Astrocyte of the cerebellum (primary cell): ENCODE results near the gene ZNF697.
A peak's percentile ranks its signal among the peaks of the same experiment; 100 is the strongest.
"Not testable (repeated sequence)": the region's sequence is repeated elsewhere in the genome, so short reads cannot be mapped to it uniquely, and the experiment has no call there.

Source experiments
- DNase-seq: peaks from one replicate; pipeline ENCODE4 v3.0.0-alpha.2; 2011; ENCODE audit warnings: low read depth
- H3K4me3 ChIP-seq: 2 replicates; pipeline ENCODE4 v1.5.1; 2011; ENCODE audit warnings: mild to moderate bottlenecking, low read depth, low read length, moderate library complexity
- in situ Hi-C: cut with HindIII; loops from 2 replicates; pipeline ENCODE4 v1.10.0; 2017; ENCODE audit warnings: low sequenced_read_pairs
- TF ChIP-seq, protein P1 (sequence below): IDR thresholded peaks from 2 replicates; pipeline ENCODE4 v1.5.1; 2012; ENCODE audit warnings: low read length, low read depth, moderate library complexity, mild to moderate bottlenecking; ENCODE audit errors: missing control alignments

ZNF697 gene

GRCh38 chr1:119617751-119618691, 30.0 kb downstream of the ZNF697 start:
- no peak for DNase-seq
- in situ Hi-C loops, result no loop called here
- TF ChIP-seq, protein P1, sequence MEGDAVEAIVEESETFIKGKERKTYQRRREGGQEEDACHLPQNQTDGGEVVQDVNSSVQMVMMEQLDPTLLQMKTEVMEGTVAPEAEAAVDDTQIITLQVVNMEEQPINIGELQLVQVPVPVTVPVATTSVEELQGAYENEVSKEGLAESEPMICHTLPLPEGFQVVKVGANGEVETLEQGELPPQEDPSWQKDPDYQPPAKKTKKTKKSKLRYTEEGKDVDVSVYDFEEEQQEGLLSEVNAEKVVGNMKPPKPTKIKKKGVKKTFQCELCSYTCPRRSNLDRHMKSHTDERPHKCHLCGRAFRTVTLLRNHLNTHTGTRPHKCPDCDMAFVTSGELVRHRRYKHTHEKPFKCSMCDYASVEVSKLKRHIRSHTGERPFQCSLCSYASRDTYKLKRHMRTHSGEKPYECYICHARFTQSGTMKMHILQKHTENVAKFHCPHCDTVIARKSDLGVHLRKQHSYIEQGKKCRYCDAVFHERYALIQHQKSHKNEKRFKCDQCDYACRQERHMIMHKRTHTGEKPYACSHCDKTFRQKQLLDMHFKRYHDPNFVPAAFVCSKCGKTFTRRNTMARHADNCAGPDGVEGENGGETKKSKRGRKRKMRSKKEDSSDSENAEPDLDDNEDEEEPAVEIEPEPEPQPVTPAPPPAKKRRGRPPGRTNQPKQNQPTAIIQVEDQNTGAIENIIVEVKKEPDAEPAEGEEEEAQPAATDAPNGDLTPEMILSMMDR, result no peak
- H3K4me3 ChIP-seq, result no peak overlapping the region

GRCh38 chr1:119616748-119617147, 31.3 kb downstream of the ZNF697 start:
- DNase-seq, H3K4me3 ChIP-seq, in situ Hi-C loops: not testable (repeated sequence)

DNA sequence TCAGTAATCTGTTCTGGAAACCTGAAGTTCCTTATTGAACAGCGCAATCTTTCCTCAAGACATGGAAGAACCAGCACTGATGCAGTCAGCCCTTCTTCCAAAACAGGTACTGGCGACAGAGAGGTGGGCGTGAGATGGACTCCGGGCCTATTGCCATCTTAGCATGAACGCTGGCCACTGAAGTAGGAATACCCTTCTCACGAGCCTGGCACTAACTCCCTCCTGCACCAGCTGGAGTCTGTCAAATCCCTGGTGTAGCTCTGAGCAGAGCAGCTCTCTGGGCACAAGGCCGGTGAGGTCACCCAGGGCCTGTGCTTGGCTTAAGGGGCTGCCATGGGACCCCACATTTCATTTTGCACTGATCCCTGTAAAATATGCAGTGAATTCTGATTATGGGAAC, 33.0 kb downstream of the ZNF697 start:
- DNase-seq, H3K4me3 ChIP-seq, in situ Hi-C loops: not testable (repeated sequence)

GRCh38 chr1:119613769-119614720, 34.0 kb downstream of the ZNF697 start:
- TF ChIP-seq, protein P1, result peak; percentile 85
- in situ Hi-C loops, result no loop called here
- peak; percentile 86 for DNase-seq

GRCh38 chr1:119611701-119612113, 36.4 kb downstream of the ZNF697 start:
- no peak for DNase-seq
- in situ Hi-C loops, result no loop called here
- TF ChIP-seq, protein P1, result peak; percentile 97
- H3K4me3 ChIP-seq, result no peak overlapping the region

More at GRCh38 chr1:119613769-119614720, 34.0 kb downstream of the ZNF697 start:
- no peak overlapping the region for H3K4me3 ChIP-seq

- H3K4me3 ChIP-seq, in situ Hi-C loops, DNase-seq: not testable (repeated sequence)
Measured at GRCh38 chr1:119608816-119609215, 39.2 kb downstream of the ZNF697 start.

DNA sequence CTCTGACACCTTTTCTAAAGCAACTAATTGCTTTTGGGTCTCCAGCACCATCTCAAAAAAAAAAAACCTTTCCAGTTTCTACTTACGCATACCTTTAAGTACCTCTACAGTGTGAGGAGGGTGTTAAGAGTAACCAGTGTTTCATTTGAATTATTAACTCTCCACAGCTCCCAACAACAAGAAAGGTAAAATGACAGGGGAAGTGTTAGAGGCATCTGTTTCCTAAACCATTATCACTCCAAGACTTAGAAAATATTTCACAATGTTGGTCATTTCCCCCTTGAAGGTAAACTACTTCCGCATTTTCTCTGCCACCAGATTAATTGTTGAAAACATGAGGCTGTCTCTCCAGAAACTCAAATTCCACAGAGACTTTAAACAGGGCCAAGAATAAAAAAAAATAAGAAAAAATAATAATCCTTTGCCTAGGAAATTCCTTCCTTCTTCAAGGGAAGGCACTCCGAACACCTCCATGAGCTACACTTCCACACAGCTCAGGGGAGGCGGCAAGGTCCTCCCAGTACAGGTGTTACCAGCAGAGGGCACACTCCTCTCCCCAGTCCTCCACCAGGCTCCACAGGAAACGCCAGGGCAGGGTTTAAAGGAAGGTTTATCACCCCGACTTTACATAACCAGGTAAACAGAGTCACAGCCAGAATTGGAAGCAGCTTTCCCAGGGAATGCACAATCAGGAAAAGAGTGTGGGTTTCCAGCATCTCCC, 40.8 kb downstream of the ZNF697 start:
- H3K4me3 ChIP-seq, DNase-seq, in situ Hi-C loops: not testable (repeated sequence)

GRCh38 chr1:119606394-119606793, 41.7 kb downstream of the ZNF697 start:
- DNase-seq, result no peak
- H3K4me3 ChIP-seq, result no peak overlapping the region
- TF ChIP-seq, protein P1, result no peak
- in situ Hi-C loops, result no loop called here
